Sigmoid colon (tissue), 4 donors: ENCODE results near the gene XPR1.

Experiments
- EP300 ChIP-seq, 4 donors: sonication (generic); formaldehyde crosslinking; IDR thresholded peaks; one replicate each; pipeline ENCODE4 v1.6.1; 2017; ENCODE audit warnings: antibody characterized with exemption in 4 of 4
- POLR2A ChIP-seq, 2 donors: fragments of 450-650 bp; IDR thresholded peaks; one replicate each; pipeline ENCODE4 v1.6.1; 2016; ENCODE audit warnings: antibody characterized with exemption in 2 of 2, mild to moderate bottlenecking in 2 of 2, moderate library complexity in 2 of 2
- POLR2AphosphoS5 ChIP-seq, 4 donors: sonication (generic); formaldehyde crosslinking; IDR thresholded peaks; one replicate each; pipeline ENCODE4 v1.6.1; 2017; ENCODE audit warnings: antibody characterized with exemption in 4 of 4
- TF ChIP-seq, protein P1 (sequence below), 4 experiments: fragments of 450-650 bp in 3 of 4; fragments of 200-600 bp in 1 of 4; IDR thresholded peaks; one replicate each; pipeline ENCODE4 v1.5.1; 2016 to 2019; ENCODE audit warnings: antibody characterized with exemption in 4 of 4, mild to moderate bottlenecking in 3 of 4, moderate library complexity in 2 of 4

GRCh38 chr1:180722586-180722985 lies 90.8 kb downstream of the XPR1 start:
- TF ChIP-seq, protein P1, sequence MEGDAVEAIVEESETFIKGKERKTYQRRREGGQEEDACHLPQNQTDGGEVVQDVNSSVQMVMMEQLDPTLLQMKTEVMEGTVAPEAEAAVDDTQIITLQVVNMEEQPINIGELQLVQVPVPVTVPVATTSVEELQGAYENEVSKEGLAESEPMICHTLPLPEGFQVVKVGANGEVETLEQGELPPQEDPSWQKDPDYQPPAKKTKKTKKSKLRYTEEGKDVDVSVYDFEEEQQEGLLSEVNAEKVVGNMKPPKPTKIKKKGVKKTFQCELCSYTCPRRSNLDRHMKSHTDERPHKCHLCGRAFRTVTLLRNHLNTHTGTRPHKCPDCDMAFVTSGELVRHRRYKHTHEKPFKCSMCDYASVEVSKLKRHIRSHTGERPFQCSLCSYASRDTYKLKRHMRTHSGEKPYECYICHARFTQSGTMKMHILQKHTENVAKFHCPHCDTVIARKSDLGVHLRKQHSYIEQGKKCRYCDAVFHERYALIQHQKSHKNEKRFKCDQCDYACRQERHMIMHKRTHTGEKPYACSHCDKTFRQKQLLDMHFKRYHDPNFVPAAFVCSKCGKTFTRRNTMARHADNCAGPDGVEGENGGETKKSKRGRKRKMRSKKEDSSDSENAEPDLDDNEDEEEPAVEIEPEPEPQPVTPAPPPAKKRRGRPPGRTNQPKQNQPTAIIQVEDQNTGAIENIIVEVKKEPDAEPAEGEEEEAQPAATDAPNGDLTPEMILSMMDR (IDR thresholded peaks at IDR 0.05), result no peak
- TF ChIP-seq POLR2A (IDR thresholded peaks at IDR 0.05), result no peak
- TF ChIP-seq POLR2AphosphoS5 (IDR thresholded peaks at IDR 0.05), result no peak
- no peak for TF ChIP-seq EP300 (IDR thresholded peaks at IDR 0.05)
